GM12878 (cell line): ENCODE results near the gene ELAVL1. TPM values are rescaled to one million over a fixed set of nuclear protein-coding genes. Genes with fewer than 3 reads are reported as not detected.
A peak's percentile ranks its signal among the peaks of the same experiment; 100 is the strongest.

Experiments
- ATAC-seq: fragments of 200-7000 bp; cut with Tn5 transposase; 3 replicates; pipeline ENCODE4 v1.9.1; 2020; ENCODE audit warnings: mild to moderate bottlenecking, moderate library complexity
- BruUV-seq: library from RNA; stranded (reverse); fragments of 400-500 nt; replicated peaks from 2 replicates; lab custom pipeline; 2021; lab: Mats Ljungman, UMichigan
- CTCF ChIA-PET: fragments of 300-600 bp; sonication (Branson Sonifier 250); formaldehyde crosslinking; extraction: SDS; loops from one replicate; lab custom pipeline; 2021; ENCODE audit warnings: inconsistent platforms; lab: Yijun Ruan, JAX
- POLR2A ChIA-PET: fragments of 350-600 bp; formaldehyde crosslinking; extraction: SDS; loops from one replicate; lab custom pipeline; 2021; ENCODE audit warnings: inconsistent platforms; lab: Charles Lee
- RAD21 ChIA-PET: fragments of 300-600 bp; sonication (Branson Sonifier 250); formaldehyde crosslinking; loops from one replicate; lab custom pipeline; 2023; ENCODE audit warnings: antibody characterized with exemption; ENCODE audit not compliant: unreplicated experiment; lab: Charles Lee
- SMC1A ChIA-PET: fragments of 300-600 bp; sonication (Branson Sonifier 250); formaldehyde crosslinking; loops from one replicate; lab custom pipeline; 2023; ENCODE audit not compliant: unreplicated experiment, uncharacterized antibody; lab: Charles Lee
- DNase-seq: peaks from one replicate; pipeline ENCODE4 v3.0.0-alpha.2; 2011; ENCODE audit warnings: low read depth, low spot score
- FAIRE-seq: peaks from 3 replicates; lab custom pipeline; 2011; peaks lifted over from hg19 to GRCh38; lab: Jason Lieb, UNC
- H2AFZ ChIP-seq: 2 replicates; pipeline ENCODE4 v1.6.0; 2011; ENCODE audit warnings: low read depth, low read length, control low read depth; ENCODE audit not compliant: control insufficient read depth
- H3K27ac ChIP-seq: 2 replicates; pipeline ENCODE4 v1.5.1; 2011; ENCODE audit warnings: control low read depth; ENCODE audit not compliant: control insufficient read depth, insufficient read depth
- H3K27me3 ChIP-seq, 2 experiments: replicated peaks in 1 of 2; 2 replicates each; pipeline versions ENCODE4 v1.6.0 to v1.6.1; 2011; ENCODE audit warnings: low read length in 1 of 2; ENCODE audit not compliant: control insufficient read depth in 2 of 2, insufficient read depth in 2 of 2
- H3K36me3 ChIP-seq, 2 experiments: 2 replicates each; pipeline ENCODE4 v1.5.1; 2011; ENCODE audit warnings: low read length in 1 of 2; ENCODE audit not compliant: control insufficient read depth in 2 of 2, insufficient read depth in 2 of 2
- H3K4me1 ChIP-seq: 2 replicates; pipeline ENCODE4 v1.6.1; 2011; ENCODE audit warnings: mild to moderate bottlenecking, low read length, moderate library complexity, mixed read lengths; ENCODE audit not compliant: control insufficient read depth, insufficient read depth
- H3K4me2 ChIP-seq: 2 replicates; pipeline ENCODE4 v1.6.0; 2011; ENCODE audit warnings: control low read depth; ENCODE audit not compliant: control insufficient read depth, insufficient read depth
- H3K4me3 ChIP-seq: fragments of 200-600 bp; sonication (generic); 2 replicates; pipeline ENCODE4 v1.5.1; 2016
- H3K79me2 ChIP-seq: 2 replicates; pipeline ENCODE4 v1.6.0; 2011; ENCODE audit warnings: low read length; ENCODE audit not compliant: control insufficient read depth, insufficient read depth
- H3K9ac ChIP-seq: 2 replicates; pipeline ENCODE4 v1.8.0; 2011; ENCODE audit warnings: low read length, control low read depth, mixed read lengths; ENCODE audit not compliant: control insufficient read depth, insufficient read depth
- H3K9me3 ChIP-seq: replicated peaks from 3 replicates; pipeline ENCODE4 v1.5.1; 2011; ENCODE audit warnings: mild to moderate bottlenecking, low read length; ENCODE audit not compliant: control insufficient read depth, insufficient read depth
- H4K20me1 ChIP-seq: 2 replicates; pipeline ENCODE4 v1.6.0; 2011; ENCODE audit not compliant: control insufficient read depth, insufficient read depth
- BMI1 ChIP-seq: fragments of 450-650 bp; IDR thresholded peaks from 2 replicates; pipeline ENCODE4 v1.6.1; 2016; ENCODE audit warnings: mild to moderate bottlenecking, moderate library complexity, borderline replicate concordance
- DPF2 ChIP-seq: fragments of 450-650 bp; IDR thresholded peaks from 2 replicates; pipeline ENCODE4 v1.6.1; 2017; ENCODE audit warnings: mild to moderate bottlenecking
- POLR2A ChIP-seq: IDR thresholded peaks from 2 replicates; pipeline ENCODE4 v1.6.1; 2011; ENCODE audit warnings: low read depth, mild to moderate bottlenecking, low read length
- WGBS: methylation state at CpG from one replicate; pipeline ENCODE4 v1.1.6; 2016; ENCODE audit warnings: low lambda C conversion rate; ENCODE audit not compliant: insufficient replicate concordance, insufficient coverage; ENCODE audit errors: missing lambda C conversion rate; 5-methylcytosine and 5-hydroxymethylcytosine counted together
- in situ Hi-C: fragments of 300-500 bp; cut with MboI; formaldehyde crosslinking; loops from 9 replicates; pipeline ENCODE4 v1.14.3; 2018; ENCODE audit warnings: mixed read lengths
- intact Hi-C: fragments of 100-400 bp; cut with micrococcal nuclease; formaldehyde crosslinking; loops from one replicate; pipeline ENCODE4 v1.14.2; 2022; ENCODE audit not compliant: unreplicated experiment
- polyA plus RNA-seq, 11 experiments: library from polyadenylated mRNA; depleted of rRNA in 4 of 11; unstranded in 6 of 11; stranded (reverse) in 5 of 11; fragments of >200 nt; fragmentation: Nextera tagmentation in 4 of 11; fragmentation: Illumina TruSeq in 1 of 11; extraction: Ambion mirVana in 4 of 11; extraction: Trizol in 1 of 11; gene quantifications; 1 replicate in 1 of 11; 2 replicates in 10 of 11; pipeline versions ENCODE4 v1.2.1 to v1.2.3, GENCODE V29; 2011 to 2016; ENCODE audit warnings: inconsistent platforms in 2 of 11, missing spikeins in 2 of 11, low read depth in 1 of 11
- total RNA-seq, 4 experiments: library from RNA; depleted of rRNA in 3 of 4; stranded (reverse); fragments of >200 nt in 3 of 4; fragmentation: Illumina TruSeq in 1 of 4; extraction: Trizol in 1 of 4; gene quantifications; 2 replicates each; pipeline versions ENCODE4 v1.2.1 to v1.2.3, GENCODE V29; 2013 to 2021
- TF ChIP-seq, protein P1 (sequence below): fragments of 450-650 bp; IDR thresholded peaks from 2 replicates; pipeline ENCODE4 v1.6.1; 2016; ENCODE audit warnings: mild to moderate bottlenecking, moderate library complexity, borderline replicate concordance

Gene ELAVL1
- total and polyA plus RNA-seq, 10 of the 15 experiments (the other 5 are each of a cell fraction or from before 2014, with no cell fraction given), result 7.4 to 155 (median 70.3) TPM

DNA sequence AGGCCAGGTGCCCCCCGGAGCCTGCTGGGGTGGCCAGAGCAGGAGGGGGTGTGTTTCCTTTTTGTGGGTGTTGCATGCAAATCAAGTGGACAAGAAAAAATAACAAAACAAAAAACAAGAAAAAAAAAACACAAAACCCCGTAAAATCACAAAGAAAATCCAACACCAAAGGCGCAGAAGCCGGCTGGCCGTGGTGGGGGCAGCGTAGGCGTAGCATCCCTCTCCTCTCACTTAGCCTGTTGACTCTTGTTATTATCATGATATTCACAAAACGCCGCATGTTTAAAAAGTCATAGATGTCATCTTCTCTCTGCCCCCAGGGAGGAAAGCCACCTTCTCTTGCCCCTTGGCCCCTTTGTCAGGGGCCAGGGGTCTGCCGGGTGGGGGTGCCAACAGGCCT, 91.8 kb downstream of the ELAVL1 start (continued):
- TF ChIP-seq, protein P1, sequence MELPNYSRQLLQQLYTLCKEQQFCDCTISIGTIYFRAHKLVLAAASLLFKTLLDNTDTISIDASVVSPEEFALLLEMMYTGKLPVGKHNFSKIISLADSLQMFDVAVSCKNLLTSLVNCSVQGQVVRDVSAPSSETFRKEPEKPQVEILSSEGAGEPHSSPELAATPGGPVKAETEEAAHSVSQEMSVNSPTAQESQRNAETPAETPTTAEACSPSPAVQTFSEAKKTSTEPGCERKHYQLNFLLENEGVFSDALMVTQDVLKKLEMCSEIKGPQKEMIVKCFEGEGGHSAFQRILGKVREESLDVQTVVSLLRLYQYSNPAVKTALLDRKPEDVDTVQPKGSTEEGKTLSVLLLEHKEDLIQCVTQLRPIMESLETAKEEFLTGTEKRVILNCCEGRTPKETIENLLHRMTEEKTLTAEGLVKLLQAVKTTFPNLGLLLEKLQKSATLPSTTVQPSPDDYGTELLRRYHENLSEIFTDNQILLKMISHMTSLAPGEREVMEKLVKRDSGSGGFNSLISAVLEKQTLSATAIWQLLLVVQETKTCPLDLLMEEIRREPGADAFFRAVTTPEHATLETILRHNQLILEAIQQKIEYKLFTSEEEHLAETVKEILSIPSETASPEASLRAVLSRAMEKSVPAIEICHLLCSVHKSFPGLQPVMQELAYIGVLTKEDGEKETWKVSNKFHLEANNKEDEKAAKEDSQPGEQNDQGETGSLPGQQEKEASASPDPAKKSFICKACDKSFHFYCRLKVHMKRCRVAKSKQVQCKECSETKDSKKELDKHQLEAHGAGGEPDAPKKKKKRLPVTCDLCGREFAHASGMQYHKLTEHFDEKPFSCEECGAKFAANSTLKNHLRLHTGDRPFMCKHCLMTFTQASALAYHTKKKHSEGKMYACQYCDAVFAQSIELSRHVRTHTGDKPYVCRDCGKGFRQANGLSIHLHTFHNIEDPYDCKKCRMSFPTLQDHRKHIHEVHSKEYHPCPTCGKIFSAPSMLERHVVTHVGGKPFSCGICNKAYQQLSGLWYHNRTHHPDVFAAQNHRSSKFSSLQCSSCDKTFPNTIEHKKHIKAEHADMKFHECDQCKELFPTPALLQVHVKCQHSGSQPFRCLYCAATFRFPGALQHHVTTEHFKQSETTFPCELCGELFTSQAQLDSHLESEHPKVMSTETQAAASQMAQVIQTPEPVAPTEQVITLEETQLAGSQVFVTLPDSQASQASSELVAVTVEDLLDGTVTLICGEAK, result no peak
- TF ChIP-seq DPF2, result no peak

DNA sequence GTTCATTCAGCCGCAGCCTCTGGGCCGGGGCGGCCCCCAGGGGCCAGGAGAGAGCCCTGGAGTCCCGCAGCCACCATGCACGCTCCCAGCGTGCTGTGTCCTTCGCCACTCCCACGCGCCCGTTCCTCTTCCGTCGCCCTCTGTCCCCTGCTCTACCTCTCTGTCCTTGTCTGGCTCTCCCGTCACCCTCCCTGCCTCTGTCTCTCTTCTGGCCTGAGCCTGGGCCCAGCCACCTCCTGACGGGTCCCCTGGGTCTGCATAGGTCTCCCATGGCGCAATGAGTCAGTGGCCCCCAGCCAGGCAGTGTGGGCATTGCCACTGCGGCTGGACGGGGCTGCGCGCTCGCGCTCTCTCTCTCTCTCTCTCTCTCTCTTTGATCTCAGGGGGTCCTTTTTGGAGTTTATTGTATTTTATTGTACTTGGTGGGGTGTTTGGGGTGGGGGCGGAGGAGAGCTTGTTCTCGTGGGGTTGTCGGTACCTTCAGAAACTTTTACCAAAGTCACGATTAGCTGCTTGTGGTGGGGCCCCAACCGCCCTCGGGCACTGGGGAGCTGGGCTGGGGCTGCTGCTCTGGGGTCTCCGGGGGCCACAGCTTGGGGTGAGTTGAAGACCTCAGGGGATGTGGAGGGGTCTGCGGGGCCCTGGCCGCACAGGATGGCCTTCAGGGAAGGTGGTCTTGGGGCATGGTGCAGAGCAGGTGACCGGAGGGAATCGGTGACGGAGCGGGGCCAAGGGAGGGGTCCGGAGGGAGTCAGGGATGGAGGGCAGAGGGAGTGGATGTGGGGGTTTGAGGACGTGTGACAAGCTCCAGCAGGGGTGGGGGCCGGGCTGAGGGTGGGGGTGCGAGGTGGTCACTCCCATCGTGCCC, 92.5 kb downstream of the ELAVL1 start:
- H3K27me3 ChIP-seq, result peaks cover 8 to 10% of the 10 kb centered on the region in 2 experiments
- TF ChIP-seq POLR2A (peak; percentile 33; the same call in 1 of the 2 replicates), BMI1 (no peak)
- no TSS peak for BruUV-seq
- no peak overlapping the region for H3K27ac ChIP-seq
- H4K20me1 ChIP-seq, result no peaks in the 10 kb centered on the region
- in situ Hi-C loops (no loop called here), intact Hi-C loops (no loop called here)
- ATAC-seq (no peak), FAIRE-seq (no peak), DNase-seq (no peak)
- POLR2A ChIA-PET, result no interaction called here
- H3K9ac ChIP-seq, result no peak overlapping the region
- no peak overlapping the region for H3K4me3 ChIP-seq
- WGBS, result 94% methylated on average over 34 of the region's 39 CpGs
- peaks cover 0 to 14% of the 10 kb centered on the region in 2 experiments; a peak in 3 of 4 replicates for H3K36me3 ChIP-seq
- no peaks in the 10 kb centered on the region for H3K9me3 ChIP-seq
- RAD21 ChIA-PET, result interaction anchor here (0.6 kb wide), 1 partner anchor 617 kb away, joined by 3 read pairs; no protein-coding TSS in a partner anchor
- H3K79me2 ChIP-seq, result no peaks in the 10 kb centered on the region; the same call in 1 of the 2 replicates
- CTCF ChIA-PET, result no interaction called here
- SMC1A ChIA-PET, result no interaction called here
- H3K4me1 ChIP-seq, result no peaks in the 10 kb centered on the region
- no peak overlapping the region for H3K4me2 ChIP-seq
- no peak overlapping the region for H2AFZ ChIP-seq
